ENCODE results near the gene PRKRIP1. TPM values are rescaled to one million over a fixed set of nuclear protein-coding genes. Genes with fewer than 3 reads are reported as not detected.

PRKRIP1 gene
- total RNA-seq, 1 experiment from 2014 or later, result 24.9 TPM

GRCh38 chr7:102464577-102465280 lies 68.6 kb downstream of the PRKRIP1 start, which contains the start of the genes ALKBH4 and LRWD1:
TSS of gene ALKBH4 (minus strand) at chr7:102464863. CDS start at chr7:102464836, 27 bp downstream.
TSS of gene LRWD1 (plus strand) at chr7:102464984. CDS start at chr7:102465081, 97 bp downstream.
- peak within 1 kb of the TSS; percentile 91 to 100 for H3K4me3 ChIP-seq (ENCODE audit: low read depth in 2 of 2, low read length in 2 of 2)
- H3K9me3 ChIP-seq (ENCODE audit: control insufficient read depth, insufficient read depth, low read depth, low read length), result no peaks in the 10 kb centered on the region
- peaks cover 4% of the 10 kb centered on the region for H3K36me3 ChIP-seq (ENCODE audit: control insufficient read depth, insufficient read depth, low read length)
- DNase-seq (ENCODE audit: low read depth, low spot score) (no peak), ATAC-seq (peak; percentile 96)
- ChIA-PET POLR2A (no interaction called here), CTCF (no interaction called here)
- H3K27ac ChIP-seq (ENCODE audit: low read length), result peak within 1 kb of the TSS; percentile 97
- intact Hi-C loops (cut with micrococcal nuclease; ENCODE audit: unreplicated experiment) (no loop called here), in situ Hi-C loops (cut with HindIII; ENCODE audit: low pct_unique_long_range_greater_than_20kb, low sequenced_read_pairs) (no loop called here)
- no TSS peak for BruUV-seq (replicated peaks)
- peaks cover 7% of the 10 kb centered on the region for H3K4me1 ChIP-seq (ENCODE audit: control insufficient read depth, insufficient read depth, low read length)
- peak; percentile 77 for TF ChIP-seq SIN3A (IDR thresholded peaks at IDR 0.05; ENCODE audit: borderline replicate concordance, insufficient read depth, low read depth, low read length)
- no peak for TF ChIP-seq TCF7L2 (IDR thresholded peaks at IDR 0.05; ENCODE audit: low read depth, low read length)
- TF ChIP-seq POLR2AphosphoS5 (IDR thresholded peaks at IDR 0.05; ENCODE audit: low read depth, low read length), result peak; percentile 72
- TF ChIP-seq, protein P1, sequence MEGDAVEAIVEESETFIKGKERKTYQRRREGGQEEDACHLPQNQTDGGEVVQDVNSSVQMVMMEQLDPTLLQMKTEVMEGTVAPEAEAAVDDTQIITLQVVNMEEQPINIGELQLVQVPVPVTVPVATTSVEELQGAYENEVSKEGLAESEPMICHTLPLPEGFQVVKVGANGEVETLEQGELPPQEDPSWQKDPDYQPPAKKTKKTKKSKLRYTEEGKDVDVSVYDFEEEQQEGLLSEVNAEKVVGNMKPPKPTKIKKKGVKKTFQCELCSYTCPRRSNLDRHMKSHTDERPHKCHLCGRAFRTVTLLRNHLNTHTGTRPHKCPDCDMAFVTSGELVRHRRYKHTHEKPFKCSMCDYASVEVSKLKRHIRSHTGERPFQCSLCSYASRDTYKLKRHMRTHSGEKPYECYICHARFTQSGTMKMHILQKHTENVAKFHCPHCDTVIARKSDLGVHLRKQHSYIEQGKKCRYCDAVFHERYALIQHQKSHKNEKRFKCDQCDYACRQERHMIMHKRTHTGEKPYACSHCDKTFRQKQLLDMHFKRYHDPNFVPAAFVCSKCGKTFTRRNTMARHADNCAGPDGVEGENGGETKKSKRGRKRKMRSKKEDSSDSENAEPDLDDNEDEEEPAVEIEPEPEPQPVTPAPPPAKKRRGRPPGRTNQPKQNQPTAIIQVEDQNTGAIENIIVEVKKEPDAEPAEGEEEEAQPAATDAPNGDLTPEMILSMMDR (IDR thresholded peaks at IDR 0.05), result no peak
- TF ChIP-seq, protein P2, sequence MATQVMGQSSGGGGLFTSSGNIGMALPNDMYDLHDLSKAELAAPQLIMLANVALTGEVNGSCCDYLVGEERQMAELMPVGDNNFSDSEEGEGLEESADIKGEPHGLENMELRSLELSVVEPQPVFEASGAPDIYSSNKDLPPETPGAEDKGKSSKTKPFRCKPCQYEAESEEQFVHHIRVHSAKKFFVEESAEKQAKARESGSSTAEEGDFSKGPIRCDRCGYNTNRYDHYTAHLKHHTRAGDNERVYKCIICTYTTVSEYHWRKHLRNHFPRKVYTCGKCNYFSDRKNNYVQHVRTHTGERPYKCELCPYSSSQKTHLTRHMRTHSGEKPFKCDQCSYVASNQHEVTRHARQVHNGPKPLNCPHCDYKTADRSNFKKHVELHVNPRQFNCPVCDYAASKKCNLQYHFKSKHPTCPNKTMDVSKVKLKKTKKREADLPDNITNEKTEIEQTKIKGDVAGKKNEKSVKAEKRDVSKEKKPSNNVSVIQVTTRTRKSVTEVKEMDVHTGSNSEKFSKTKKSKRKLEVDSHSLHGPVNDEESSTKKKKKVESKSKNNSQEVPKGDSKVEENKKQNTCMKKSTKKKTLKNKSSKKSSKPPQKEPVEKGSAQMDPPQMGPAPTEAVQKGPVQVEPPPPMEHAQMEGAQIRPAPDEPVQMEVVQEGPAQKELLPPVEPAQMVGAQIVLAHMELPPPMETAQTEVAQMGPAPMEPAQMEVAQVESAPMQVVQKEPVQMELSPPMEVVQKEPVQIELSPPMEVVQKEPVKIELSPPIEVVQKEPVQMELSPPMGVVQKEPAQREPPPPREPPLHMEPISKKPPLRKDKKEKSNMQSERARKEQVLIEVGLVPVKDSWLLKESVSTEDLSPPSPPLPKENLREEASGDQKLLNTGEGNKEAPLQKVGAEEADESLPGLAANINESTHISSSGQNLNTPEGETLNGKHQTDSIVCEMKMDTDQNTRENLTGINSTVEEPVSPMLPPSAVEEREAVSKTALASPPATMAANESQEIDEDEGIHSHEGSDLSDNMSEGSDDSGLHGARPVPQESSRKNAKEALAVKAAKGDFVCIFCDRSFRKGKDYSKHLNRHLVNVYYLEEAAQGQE (IDR thresholded peaks at IDR 0.05; ENCODE audit: insufficient read depth in 1 of 2, low read depth in 2 of 2, low read length in 1 of 2), result no peak
- H3K27me3 ChIP-seq (ENCODE audit: control insufficient read depth, insufficient read depth, low read length), result no peaks in the 10 kb centered on the region

DNA sequence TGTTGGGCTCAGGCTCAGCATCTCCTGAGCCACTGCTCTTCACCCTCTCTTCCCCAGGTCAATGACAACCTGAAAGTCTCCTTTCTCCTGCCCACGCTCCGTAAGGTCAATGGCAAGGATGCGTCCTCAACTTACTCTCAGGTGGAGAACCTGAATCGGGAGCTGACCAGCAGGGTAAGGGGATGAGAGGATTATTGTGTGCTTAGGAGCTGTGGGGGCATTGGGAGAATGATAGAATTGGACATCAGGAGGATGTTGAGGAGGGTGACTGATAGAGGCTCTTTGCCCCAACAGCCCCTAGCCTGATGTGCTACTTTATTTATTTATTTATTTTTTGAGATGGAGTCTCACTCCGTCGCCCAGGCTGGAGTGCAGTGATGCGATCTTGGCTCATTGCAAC lies 69.9 kb downstream of the PRKRIP1 start:
- ChIA-PET CTCF (interaction anchor here (1.0 kb wide), 1 partner anchor 10 kb away, joined by 3 read pairs; no protein-coding TSS in a partner anchor), POLR2A (no interaction called here)
- Histone ChIP-seq H3K36me3 (ENCODE audit: control insufficient read depth, insufficient read depth, low read length) (peaks cover 4% of the 10 kb centered on the region), H3K9me3 (ENCODE audit: control insufficient read depth, insufficient read depth, low read depth, low read length) (no peaks in the 10 kb centered on the region), H3K4me1 (ENCODE audit: control insufficient read depth, insufficient read depth, low read length) (peaks cover 7% of the 10 kb centered on the region), H3K27me3 (ENCODE audit: control insufficient read depth, insufficient read depth, low read length) (no peaks in the 10 kb centered on the region), H3K27ac (ENCODE audit: low read length) (no peak overlapping the region), H3K4me3 (ENCODE audit: low read depth in 2 of 2, low read length in 2 of 2) (peak overlapping the region; percentile 91 to 100)
- intact Hi-C loops (cut with micrococcal nuclease; ENCODE audit: unreplicated experiment), result no loop called here
- DNase-seq (ENCODE audit: low read depth, low spot score), result no peak
- BruUV-seq (replicated peaks), result no TSS peak
- no peak for ATAC-seq
- in situ Hi-C loops (cut with HindIII; ENCODE audit: low pct_unique_long_range_greater_than_20kb, low sequenced_read_pairs), result no loop called here
- TF ChIP-seq SIN3A (IDR thresholded peaks at IDR 0.05; ENCODE audit: borderline replicate concordance, insufficient read depth, low read depth, low read length), result no peak
- TF ChIP-seq, protein P2 (IDR thresholded peaks at IDR 0.05; ENCODE audit: insufficient read depth in 1 of 2, low read depth in 2 of 2, low read length in 1 of 2), result no peak
- TF ChIP-seq, protein P1 (IDR thresholded peaks at IDR 0.05), result no peak
- TF ChIP-seq POLR2AphosphoS5 (IDR thresholded peaks at IDR 0.05; ENCODE audit: low read depth, low read length), result no peak
- TF ChIP-seq TCF7L2 (IDR thresholded peaks at IDR 0.05; ENCODE audit: low read depth, low read length), result no peak

All from Panc1 (cell line).